Memory B cell (primary cell): ENCODE data around the gene SLC66A3.

Experiments
- ATAC-seq: fragments of 150-1000 bp; cut with Tn5 transposase; 2 replicates; pipeline ENCODE4 v1.10.0; 2021; ENCODE audit warnings: low read depth, mild to moderate bottlenecking, moderate library complexity
- DNase-seq, 2 donors: peaks; one replicate each; pipeline ENCODE4 v3.0.0; 2022; ENCODE audit warnings: low spot score in 2 of 2
- H3K27ac Mint-ChIP-seq: one replicate; pipeline ENCODE4 v1.8.0; 2022; ENCODE audit warnings: mild to moderate bottlenecking, moderate library complexity, mixed read lengths
- H3K27me3 Mint-ChIP-seq: one replicate; pipeline ENCODE4 v1.8.0; 2022; ENCODE audit warnings: mixed read lengths
- H3K36me3 Mint-ChIP-seq: one replicate; pipeline ENCODE4 v1.8.0; 2022; ENCODE audit warnings: mild to moderate bottlenecking, mixed read lengths
- H3K4me1 Mint-ChIP-seq: one replicate; pipeline ENCODE4 v1.8.0; 2022; ENCODE audit warnings: mixed read lengths
- H3K4me3 Mint-ChIP-seq: one replicate; pipeline ENCODE4 v1.8.0; 2022; ENCODE audit warnings: mild to moderate bottlenecking, moderate library complexity, mixed read lengths
- H3K9me3 Mint-ChIP-seq: one replicate; pipeline ENCODE4 v1.8.0; 2022; ENCODE audit warnings: mixed read lengths

SLC66A3 gene

DNA sequence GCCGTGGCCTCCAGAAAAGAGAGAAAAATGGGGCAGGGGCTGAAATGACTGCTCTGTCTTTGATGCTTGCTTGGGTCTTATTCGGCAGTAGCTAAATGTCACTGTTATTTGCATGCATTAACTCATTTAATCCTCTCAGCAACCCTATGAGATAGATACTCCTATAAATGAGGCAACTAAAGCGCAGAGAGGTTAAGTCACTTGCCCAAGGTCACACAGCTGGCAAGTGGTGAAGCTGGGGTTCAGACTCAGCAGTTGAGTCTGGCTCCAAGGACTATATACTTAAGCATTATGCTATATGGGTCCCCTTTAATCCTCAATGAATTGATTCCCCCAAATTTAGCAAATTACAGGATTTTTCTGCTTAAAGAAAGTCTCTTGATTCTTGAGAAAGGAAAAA lies 9.2 kb upstream of the SLC66A3 start:
- Mint-ChIP-seq H3K27ac (no peak overlapping the region), H3K4me1 (peaks cover 4% of the 10 kb centered on the region), H3K36me3 (peaks cover 2% of the 10 kb centered on the region), H3K27me3 (peaks cover 11% of the 10 kb centered on the region), H3K9me3 (no peaks in the 10 kb centered on the region), H3K4me3 (no peak overlapping the region)
- DNase-seq (no peak), ATAC-seq (no peak)

GRCh38 chr2:11147263-11147662 lies 8.0 kb upstream of the SLC66A3 start:
- Mint-ChIP-seq H3K9me3 (no peaks in the 10 kb centered on the region), H3K27ac (no peak overlapping the region), H3K4me1 (peaks cover 4% of the 10 kb centered on the region), H3K27me3 (peaks cover 6% of the 10 kb centered on the region), H3K4me3 (no peak overlapping the region), H3K36me3 (no peaks in the 10 kb centered on the region)
- DNase-seq (no peak), ATAC-seq (no peak)

DNA sequence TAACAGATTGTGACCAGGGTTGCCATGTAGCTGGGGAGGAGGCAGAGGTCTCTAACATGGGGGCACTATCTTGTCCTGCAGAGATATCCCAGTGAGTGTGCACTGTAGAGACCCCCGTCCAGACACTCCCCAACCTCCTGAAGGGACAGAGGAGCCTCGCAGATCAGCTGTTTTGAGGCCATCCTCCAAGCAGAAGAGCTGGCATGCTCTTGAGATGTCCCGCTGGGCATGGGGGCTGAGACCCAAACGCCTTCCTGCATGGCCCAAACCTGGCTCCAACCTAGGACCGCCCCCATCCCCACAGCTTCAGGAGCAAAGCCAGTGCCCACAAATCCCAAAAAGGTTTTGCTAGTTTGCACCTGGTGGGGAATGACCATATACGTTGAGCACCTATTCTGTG lies 2.7 kb upstream of the SLC66A3 start:
- H3K4me3 Mint-ChIP-seq: no peak overlapping the region
- ATAC-seq (no peak), DNase-seq (no peak)
- H3K4me1 Mint-ChIP-seq: peaks cover 11% of the 10 kb centered on the region
- no peaks in the 10 kb centered on the region for H3K36me3 Mint-ChIP-seq
- H3K27ac Mint-ChIP-seq: no peak overlapping the region
- H3K9me3 Mint-ChIP-seq: no peaks in the 10 kb centered on the region
- H3K27me3 Mint-ChIP-seq: no peaks in the 10 kb centered on the region

DNA sequence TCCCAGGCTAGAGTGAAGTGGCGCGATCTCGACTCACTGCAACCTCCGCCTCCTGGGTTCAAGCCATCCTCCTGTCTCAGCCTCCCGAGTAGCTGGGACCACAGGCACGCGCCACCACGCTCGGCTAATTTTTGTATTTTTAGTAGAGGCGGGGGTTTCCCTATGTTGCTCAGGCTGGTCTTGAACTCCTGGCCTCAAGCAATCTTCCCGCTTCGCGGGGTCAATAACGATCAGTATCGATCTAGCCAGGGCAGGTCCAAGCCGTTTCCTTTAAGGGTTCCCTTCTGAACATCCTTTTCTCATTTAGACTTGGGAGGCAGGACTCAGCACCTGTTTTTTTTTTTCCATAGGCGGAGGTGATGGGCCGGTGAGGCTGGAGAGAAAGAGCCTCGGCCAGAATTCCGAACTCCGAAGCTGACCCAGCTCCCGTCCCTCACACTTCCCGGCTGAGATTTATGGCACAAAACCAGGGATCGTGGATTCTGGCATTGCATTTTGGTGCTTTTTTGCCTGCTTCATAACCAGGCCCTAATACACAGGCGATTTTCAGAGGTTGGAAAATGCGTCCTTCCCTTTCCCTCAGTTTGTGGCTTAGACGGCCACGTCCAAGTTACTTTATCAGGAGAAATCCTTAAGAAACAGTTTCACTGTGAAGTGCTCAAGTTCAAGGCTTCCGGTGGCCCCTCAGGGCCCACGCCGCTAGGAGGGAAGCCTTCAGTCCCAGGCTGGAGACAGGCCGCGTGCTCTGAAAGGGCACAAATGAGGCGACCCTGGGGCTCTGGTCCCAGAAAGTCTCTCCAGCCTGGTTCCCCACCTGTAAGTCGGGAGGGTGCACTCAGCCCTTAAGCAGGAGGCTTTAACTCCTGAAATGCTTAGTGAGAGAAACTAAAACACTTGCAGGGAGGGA lies 998 bp upstream of the SLC66A3 start:
- Mint-ChIP-seq H3K27me3 (no peaks in the 10 kb centered on the region), H3K27ac (peak overlapping the region; percentile 84), H3K4me3 (peak overlapping the region; percentile 86), H3K36me3 (no peaks in the 10 kb centered on the region), H3K4me1 (peaks cover 13% of the 10 kb centered on the region), H3K9me3 (no peaks in the 10 kb centered on the region)
- no peak for ATAC-seq
- DNase-seq: peak in 1 of 2 donors; percentile 31

DNA sequence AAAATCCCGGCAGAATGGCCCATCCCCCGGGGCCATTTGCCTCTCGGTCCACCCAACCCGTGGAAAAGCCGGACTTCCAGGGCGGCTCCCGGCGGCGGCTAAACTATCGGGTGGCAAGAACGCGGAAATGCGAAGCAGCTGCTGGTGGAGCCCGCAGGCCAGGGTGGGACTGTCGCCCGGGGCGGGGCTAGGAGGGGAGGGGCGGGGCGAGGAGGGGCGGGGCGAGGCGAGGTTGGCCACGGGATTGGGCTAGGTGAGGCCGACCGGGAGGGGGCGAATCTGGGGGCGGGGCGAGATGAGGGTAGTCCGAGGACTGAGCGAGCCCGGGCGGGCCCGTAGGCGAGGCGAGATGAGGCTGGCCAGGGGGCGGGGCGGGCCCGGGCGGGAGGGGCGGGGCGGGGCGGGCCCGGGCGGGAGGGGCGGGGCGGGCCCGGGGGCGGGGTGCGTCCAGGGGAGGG lies 315 bp upstream of the SLC66A3 start:
- H3K9me3 Mint-ChIP-seq: no peaks in the 10 kb centered on the region
- H3K36me3 Mint-ChIP-seq: no peaks in the 10 kb centered on the region
- H3K27me3 Mint-ChIP-seq: no peaks in the 10 kb centered on the region
- peak overlapping the region; percentile 84 for H3K27ac Mint-ChIP-seq
- DNase-seq (peak in 1 of 2 donors; percentile 96), ATAC-seq (peak; percentile 84)
- peak overlapping the region; percentile 86 for H3K4me3 Mint-ChIP-seq
- H3K4me1 Mint-ChIP-seq: peaks cover 13% of the 10 kb centered on the region

GRCh38 chr2:11156396-11157075 lies 1.3 kb downstream of the SLC66A3 start:
- H3K4me3 Mint-ChIP-seq: peak overlapping the region; percentile 86
- no peaks in the 10 kb centered on the region for H3K9me3 Mint-ChIP-seq
- H3K27ac Mint-ChIP-seq: peak overlapping the region; percentile 17
- H3K4me1 Mint-ChIP-seq: peaks cover 24% of the 10 kb centered on the region
- DNase-seq (no peak), ATAC-seq (no peak)
- no peaks in the 10 kb centered on the region for H3K27me3 Mint-ChIP-seq
- no peaks in the 10 kb centered on the region for H3K36me3 Mint-ChIP-seq

- no peak for ATAC-seq
- Mint-ChIP-seq H3K27ac (no peak overlapping the region), H3K36me3 (no peaks in the 10 kb centered on the region), H3K4me1 (peaks cover 24% of the 10 kb centered on the region), H3K27me3 (no peaks in the 10 kb centered on the region), H3K9me3 (no peaks in the 10 kb centered on the region), H3K4me3 (peak overlapping the region; percentile 34)
- DNase-seq: no peak
Measured at GRCh38 chr2:11157296-11157695, 2.0 kb downstream of the SLC66A3 start.

GRCh38 chr2:11157731-11158130 lies 2.5 kb downstream of the SLC66A3 start:
- H3K4me3 Mint-ChIP-seq: no peak overlapping the region
- DNase-seq: no peak
- no peak for ATAC-seq

DNA sequence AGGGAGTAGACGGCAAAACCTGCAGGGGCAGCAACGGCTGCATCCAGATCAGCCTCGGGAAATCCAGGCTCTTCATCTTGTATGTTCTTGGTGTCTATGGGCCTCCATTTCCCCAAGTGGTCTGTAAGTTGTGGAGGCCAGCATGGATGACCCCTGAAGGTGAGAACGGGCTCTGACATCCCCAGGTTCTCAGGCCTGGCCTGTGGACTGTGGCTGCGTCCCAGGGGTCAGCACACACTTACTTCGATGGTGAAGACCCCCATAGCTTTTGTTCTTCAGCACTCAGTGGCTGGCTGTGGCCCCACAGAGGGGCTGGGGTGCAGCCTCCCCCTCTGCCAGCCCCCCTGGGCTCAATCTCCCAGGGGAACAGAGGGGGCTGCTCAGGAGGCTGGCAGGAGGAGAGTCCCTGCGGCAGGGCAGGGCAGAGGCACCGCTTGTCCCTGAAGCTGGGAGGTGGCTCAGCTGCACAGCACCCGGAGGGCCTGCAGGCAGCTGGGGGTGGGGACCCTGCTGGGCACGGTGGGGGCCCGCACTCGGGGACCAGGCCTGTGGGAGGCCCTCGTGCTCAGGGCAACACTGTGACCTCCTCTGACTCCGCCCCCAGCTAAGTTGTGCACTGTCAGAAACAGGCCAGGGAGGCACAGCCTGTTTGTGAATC lies 3.8 kb downstream of the SLC66A3 start:
- H3K4me1 Mint-ChIP-seq: peaks cover 24% of the 10 kb centered on the region
- no peaks in the 10 kb centered on the region for H3K27me3 Mint-ChIP-seq
- H3K4me3 Mint-ChIP-seq: no peak overlapping the region
- H3K27ac Mint-ChIP-seq: no peak overlapping the region
- ATAC-seq: no peak
- H3K9me3 Mint-ChIP-seq: no peaks in the 10 kb centered on the region
- H3K36me3 Mint-ChIP-seq: peaks cover 5% of the 10 kb centered on the region
- no peak for DNase-seq

More at GRCh38 chr2:11157731-11158130, 2.5 kb downstream of the SLC66A3 start:
- Mint-ChIP-seq H3K4me1 (peaks cover 24% of the 10 kb centered on the region), H3K36me3 (no peaks in the 10 kb centered on the region), H3K9me3 (no peaks in the 10 kb centered on the region), H3K27ac (no peak overlapping the region), H3K27me3 (no peaks in the 10 kb centered on the region)

DNA sequence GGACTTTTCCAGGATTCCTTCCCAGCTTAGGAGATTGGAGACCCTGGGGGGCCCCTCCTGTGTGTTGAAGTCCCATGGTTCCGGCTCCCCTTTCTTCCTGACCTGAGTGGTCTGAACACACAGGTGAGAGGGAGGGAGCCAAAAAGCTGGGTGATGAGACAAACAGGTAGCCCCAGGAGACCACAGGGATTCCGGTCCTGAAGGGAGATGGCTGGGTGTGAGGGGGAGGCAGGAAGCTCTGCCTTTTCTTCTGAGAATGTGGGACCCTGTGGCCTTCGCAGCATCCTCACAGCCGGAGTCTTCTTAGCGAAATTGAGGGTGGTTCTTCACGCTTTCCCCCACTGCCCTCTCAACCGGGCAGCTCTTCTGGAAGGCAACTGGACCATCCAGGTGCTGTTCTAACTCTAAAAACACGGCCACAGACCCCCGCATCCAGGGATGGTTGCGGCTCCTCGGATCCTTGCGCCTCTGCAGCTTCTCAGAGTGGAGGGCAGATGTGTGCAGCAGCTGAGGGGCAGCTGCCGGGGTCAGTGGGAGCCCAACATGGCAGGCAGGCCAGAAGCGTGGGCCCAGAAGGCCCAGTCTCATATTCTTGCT lies 4.4 kb downstream of the SLC66A3 start:
- Mint-ChIP-seq H3K4me3 (no peak overlapping the region), H3K4me1 (peaks cover 24% of the 10 kb centered on the region), H3K27me3 (no peaks in the 10 kb centered on the region), H3K36me3 (peaks cover 5% of the 10 kb centered on the region), H3K9me3 (no peaks in the 10 kb centered on the region), H3K27ac (no peak overlapping the region)
- DNase-seq: no peak
- ATAC-seq: no peak

- Mint-ChIP-seq H3K36me3 (peaks cover 5% of the 10 kb centered on the region), H3K27ac (no peak overlapping the region), H3K27me3 (no peaks in the 10 kb centered on the region), H3K9me3 (no peaks in the 10 kb centered on the region), H3K4me1 (peaks cover 24% of the 10 kb centered on the region), H3K4me3 (no peak overlapping the region)
- DNase-seq (no peak), ATAC-seq (no peak)
Measured at GRCh38 chr2:11160256-11160655, 5.0 kb downstream of the SLC66A3 start.

DNA sequence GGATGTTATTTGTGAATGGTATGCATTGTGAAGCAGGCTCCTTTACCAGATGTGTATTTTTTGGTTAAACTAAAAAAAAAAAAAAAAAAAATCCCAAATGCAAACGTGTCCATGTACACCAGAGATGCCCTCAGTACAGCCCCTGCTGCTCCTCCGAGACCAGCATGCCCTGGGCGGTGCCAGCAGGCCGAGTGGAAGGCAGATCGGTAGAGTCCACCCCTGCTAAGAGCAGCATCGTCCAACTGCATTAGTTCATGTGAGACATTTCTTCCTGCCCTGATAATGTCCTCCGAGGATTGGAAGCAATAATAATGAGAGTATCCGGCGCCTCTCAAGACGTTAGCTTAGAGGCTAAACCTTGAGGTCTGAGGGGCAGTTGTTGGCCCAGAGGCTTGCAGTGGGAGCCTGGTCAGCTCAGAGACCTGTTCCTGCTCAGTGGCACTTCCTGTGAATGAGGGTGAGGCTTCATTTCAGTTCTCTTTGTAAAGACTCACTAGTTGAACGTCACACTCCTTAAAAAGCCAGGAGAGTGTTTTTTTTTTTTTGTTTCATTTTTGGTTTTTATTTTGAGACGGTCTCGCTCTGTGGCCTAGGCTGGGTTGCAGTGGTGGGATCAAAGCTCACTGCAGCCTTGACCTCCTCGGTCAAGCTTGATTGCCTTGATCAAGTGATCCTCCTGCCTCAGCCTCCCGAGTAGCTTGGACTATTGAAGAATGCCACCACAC lies 5.6 kb downstream of the SLC66A3 start:
- H3K4me1 Mint-ChIP-seq: peaks cover 24% of the 10 kb centered on the region
- DNase-seq (no peak), ATAC-seq (peak; percentile 77)
- no peaks in the 10 kb centered on the region for H3K27me3 Mint-ChIP-seq
- H3K4me3 Mint-ChIP-seq: peak overlapping the region; percentile 25
- H3K9me3 Mint-ChIP-seq: no peaks in the 10 kb centered on the region
- H3K36me3 Mint-ChIP-seq: peaks cover 5% of the 10 kb centered on the region
- H3K27ac Mint-ChIP-seq: peak overlapping the region; percentile 62

GRCh38 chr2:11161747-11162146 lies 6.5 kb downstream of the SLC66A3 start:
- Mint-ChIP-seq H3K9me3 (no peaks in the 10 kb centered on the region), H3K36me3 (peaks cover 5% of the 10 kb centered on the region), H3K27ac (no peak overlapping the region), H3K4me3 (no peak overlapping the region), H3K27me3 (no peaks in the 10 kb centered on the region), H3K4me1 (peaks cover 16% of the 10 kb centered on the region)
- no peak for ATAC-seq
- no peak for DNase-seq
